ENCODE data around the gene TIMELESS. TPM values are rescaled to one million over a fixed set of nuclear protein-coding genes. Genes with fewer than 3 reads are reported as not detected.
A peak's percentile ranks its signal among the peaks of the same experiment; 100 is the strongest.

The TIMELESS gene
- total and polyA plus RNA-seq, 9 of the 15 experiments (the other 6 are each of a cell fraction or from before 2014, with no cell fraction given): 11.9 to 59.2 (median 35.8) TPM

DNA sequence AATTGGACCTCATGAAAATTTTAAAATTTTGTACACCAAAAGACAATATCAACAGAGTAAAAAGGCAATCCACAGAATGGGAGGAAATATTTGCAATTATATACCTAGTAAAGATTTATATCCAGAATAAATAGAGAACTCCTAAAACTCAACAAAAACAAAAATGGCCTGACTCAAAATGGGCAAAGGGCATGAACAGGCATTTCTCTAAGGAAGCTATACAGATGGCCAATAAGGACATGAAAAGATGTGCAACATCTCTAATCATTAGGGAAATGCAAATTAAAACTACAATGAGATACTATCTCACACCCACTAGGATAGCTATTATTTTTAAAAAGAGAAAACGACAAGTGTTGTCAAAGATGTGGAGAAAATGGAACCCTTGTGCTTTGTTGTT, 75.7 kb downstream of the TIMELESS start (continued):
- TF ChIP-seq, protein P1, sequence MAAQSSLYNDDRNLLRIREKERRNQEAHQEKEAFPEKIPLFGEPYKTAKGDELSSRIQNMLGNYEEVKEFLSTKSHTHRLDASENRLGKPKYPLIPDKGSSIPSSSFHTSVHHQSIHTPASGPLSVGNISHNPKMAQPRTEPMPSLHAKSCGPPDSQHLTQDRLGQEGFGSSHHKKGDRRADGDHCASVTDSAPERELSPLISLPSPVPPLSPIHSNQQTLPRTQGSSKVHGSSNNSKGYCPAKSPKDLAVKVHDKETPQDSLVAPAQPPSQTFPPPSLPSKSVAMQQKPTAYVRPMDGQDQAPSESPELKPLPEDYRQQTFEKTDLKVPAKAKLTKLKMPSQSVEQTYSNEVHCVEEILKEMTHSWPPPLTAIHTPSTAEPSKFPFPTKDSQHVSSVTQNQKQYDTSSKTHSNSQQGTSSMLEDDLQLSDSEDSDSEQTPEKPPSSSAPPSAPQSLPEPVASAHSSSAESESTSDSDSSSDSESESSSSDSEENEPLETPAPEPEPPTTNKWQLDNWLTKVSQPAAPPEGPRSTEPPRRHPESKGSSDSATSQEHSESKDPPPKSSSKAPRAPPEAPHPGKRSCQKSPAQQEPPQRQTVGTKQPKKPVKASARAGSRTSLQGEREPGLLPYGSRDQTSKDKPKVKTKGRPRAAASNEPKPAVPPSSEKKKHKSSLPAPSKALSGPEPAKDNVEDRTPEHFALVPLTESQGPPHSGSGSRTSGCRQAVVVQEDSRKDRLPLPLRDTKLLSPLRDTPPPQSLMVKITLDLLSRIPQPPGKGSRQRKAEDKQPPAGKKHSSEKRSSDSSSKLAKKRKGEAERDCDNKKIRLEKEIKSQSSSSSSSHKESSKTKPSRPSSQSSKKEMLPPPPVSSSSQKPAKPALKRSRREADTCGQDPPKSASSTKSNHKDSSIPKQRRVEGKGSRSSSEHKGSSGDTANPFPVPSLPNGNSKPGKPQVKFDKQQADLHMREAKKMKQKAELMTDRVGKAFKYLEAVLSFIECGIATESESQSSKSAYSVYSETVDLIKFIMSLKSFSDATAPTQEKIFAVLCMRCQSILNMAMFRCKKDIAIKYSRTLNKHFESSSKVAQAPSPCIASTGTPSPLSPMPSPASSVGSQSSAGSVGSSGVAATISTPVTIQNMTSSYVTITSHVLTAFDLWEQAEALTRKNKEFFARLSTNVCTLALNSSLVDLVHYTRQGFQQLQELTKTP (IDR thresholded peaks at IDR 0.05; ENCODE audit: low read depth in 1 of 2, partially characterized antibody in 2 of 2): peak in 1 of 2 experiments; percentile 100
- TF ChIP-seq, protein P2, sequence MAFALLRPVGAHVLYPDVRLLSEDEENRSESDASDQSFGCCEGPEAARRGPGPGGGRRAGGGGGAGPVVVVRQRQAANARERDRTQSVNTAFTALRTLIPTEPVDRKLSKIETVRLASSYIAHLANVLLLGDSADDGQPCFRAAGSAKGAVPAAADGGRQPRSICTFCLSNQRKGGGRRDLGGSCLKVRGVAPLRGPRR (CRISPR knock-in tag; IDR thresholded peaks at IDR 0.05): no peak
- TF ChIP-seq TRIM28 (IDR thresholded peaks at IDR 0.05) (peak; percentile 71), CHD1 (IDR thresholded peaks at IDR 0.05; ENCODE audit: low read length) (no peak), SRSF7 (optimal IDR thresholded peaks at IDR 0.05; ENCODE audit: low read depth, low read length) (no peak), CSDE1 (IDR thresholded peaks at IDR 0.05) (no peak), CBX3 (IDR thresholded peaks at IDR 0.05; ENCODE audit: borderline replicate concordance in 1 of 2, low read length in 2 of 2) (peak in 1 of 2 experiments; percentile 73; a peak in 1 of 3 replicates)
- TF ChIP-seq, protein P3, sequence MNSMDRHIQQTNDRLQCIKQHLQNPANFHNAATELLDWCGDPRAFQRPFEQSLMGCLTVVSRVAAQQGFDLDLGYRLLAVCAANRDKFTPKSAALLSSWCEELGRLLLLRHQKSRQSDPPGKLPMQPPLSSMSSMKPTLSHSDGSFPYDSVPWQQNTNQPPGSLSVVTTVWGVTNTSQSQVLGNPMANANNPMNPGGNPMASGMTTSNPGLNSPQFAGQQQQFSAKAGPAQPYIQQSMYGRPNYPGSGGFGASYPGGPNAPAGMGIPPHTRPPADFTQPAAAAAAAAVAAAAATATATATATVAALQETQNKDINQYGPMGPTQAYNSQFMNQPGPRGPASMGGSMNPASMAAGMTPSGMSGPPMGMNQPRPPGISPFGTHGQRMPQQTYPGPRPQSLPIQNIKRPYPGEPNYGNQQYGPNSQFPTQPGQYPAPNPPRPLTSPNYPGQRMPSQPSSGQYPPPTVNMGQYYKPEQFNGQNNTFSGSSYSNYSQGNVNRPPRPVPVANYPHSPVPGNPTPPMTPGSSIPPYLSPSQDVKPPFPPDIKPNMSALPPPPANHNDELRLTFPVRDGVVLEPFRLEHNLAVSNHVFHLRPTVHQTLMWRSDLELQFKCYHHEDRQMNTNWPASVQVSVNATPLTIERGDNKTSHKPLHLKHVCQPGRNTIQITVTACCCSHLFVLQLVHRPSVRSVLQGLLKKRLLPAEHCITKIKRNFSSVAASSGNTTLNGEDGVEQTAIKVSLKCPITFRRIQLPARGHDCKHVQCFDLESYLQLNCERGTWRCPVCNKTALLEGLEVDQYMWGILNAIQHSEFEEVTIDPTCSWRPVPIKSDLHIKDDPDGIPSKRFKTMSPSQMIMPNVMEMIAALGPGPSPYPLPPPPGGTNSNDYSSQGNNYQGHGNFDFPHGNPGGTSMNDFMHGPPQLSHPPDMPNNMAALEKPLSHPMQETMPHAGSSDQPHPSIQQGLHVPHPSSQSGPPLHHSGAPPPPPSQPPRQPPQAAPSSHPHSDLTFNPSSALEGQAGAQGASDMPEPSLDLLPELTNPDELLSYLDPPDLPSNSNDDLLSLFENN (IDR thresholded peaks at IDR 0.05; ENCODE audit: low read depth in 2 of 2, low read length in 2 of 2): no peak
- TF ChIP-seq, protein P4, sequence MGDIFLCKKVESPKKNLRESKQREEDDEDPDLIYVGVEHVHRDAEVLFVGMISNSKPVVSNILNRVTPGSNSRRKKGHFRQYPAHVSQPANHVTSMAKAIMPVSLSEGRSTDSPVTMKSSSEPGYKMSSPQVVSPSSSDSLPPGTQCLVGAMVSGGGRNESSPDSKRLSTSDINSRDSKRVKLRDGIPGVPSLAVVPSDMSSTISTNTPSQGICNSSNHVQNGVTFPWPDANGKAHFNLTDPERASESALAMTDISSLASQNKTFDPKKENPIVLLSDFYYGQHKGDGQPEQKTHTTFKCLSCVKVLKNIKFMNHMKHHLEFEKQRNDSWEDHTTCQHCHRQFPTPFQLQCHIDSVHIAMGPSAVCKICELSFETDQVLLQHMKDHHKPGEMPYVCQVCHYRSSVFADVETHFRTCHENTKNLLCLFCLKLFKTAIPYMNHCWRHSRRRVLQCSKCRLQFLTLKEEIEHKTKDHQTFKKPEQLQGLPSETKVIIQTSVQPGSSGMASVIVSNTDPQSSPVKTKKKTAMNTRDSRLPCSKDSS (IDR thresholded peaks at IDR 0.05; ENCODE audit: low read depth, partially characterized antibody): peak; percentile 25
